Muscle of leg (tissue), 11 donors: Measurements from ENCODE around the gene FBLN2. TPM values are rescaled to one million over a fixed set of nuclear protein-coding genes. Genes with fewer than 3 reads are reported as not detected.

ENCODE experiments used
- DNase-seq: peaks from one replicate; pipeline ENCODE4 v3.0.0; 2013
- H3K27ac ChIP-seq: one replicate; pipeline ENCODE4 v1.5.1; 2013; ENCODE audit warnings: mild to moderate bottlenecking, low read length, control low read depth
- H3K27me3 ChIP-seq: one replicate; pipeline ENCODE4 v1.6.1; 2013; ENCODE audit warnings: low read length; ENCODE audit not compliant: control insufficient read depth, insufficient read depth
- H3K36me3 ChIP-seq: one replicate; pipeline ENCODE4 v1.6.1; 2013; ENCODE audit warnings: low read length; ENCODE audit not compliant: control insufficient read depth, insufficient read depth
- H3K4me1 ChIP-seq: one replicate; pipeline ENCODE4 v1.6.1; 2013; ENCODE audit warnings: low read length; ENCODE audit not compliant: control insufficient read depth, insufficient read depth
- H3K4me3 ChIP-seq: one replicate; pipeline ENCODE4 v1.5.1; 2013; ENCODE audit warnings: low read length, control low read depth
- H3K9me3 ChIP-seq: replicated peaks from 2 replicates; pipeline ENCODE4 v1.6.1; 2013; ENCODE audit warnings: low read depth, low read length; ENCODE audit not compliant: control insufficient read depth
- WGBS: methylation state at CpG from one replicate; pipeline ENCODE4 v1.1.5; 2013; ENCODE audit warnings: missing lambda C conversion rate; ENCODE audit not compliant: insufficient coverage; 5-methylcytosine and 5-hydroxymethylcytosine counted together
- polyA plus RNA-seq, 8 donors: library from polyadenylated mRNA; unstranded; fragments of 120-200 nt; gene quantifications; one replicate each; pipeline versions ENCODE4 v1.2.1 to v1.2.3, GENCODE V29; 2013; ENCODE audit warnings: inconsistent platforms in 1 of 8, low replicate concordance in 1 of 8; ENCODE audit not compliant: insufficient read length in 8 of 8, insufficient read depth in 1 of 8
- total RNA-seq: library from RNA; stranded (reverse); fragments of 120-200 nt; gene quantifications from one replicate; pipeline ENCODE4 v1.2.4, GENCODE V29; 2013

FBLN2 gene
- total and polyA plus RNA-seq, 9 donors: 24.4 to 78.6 (median 61.1) TPM

DNA sequence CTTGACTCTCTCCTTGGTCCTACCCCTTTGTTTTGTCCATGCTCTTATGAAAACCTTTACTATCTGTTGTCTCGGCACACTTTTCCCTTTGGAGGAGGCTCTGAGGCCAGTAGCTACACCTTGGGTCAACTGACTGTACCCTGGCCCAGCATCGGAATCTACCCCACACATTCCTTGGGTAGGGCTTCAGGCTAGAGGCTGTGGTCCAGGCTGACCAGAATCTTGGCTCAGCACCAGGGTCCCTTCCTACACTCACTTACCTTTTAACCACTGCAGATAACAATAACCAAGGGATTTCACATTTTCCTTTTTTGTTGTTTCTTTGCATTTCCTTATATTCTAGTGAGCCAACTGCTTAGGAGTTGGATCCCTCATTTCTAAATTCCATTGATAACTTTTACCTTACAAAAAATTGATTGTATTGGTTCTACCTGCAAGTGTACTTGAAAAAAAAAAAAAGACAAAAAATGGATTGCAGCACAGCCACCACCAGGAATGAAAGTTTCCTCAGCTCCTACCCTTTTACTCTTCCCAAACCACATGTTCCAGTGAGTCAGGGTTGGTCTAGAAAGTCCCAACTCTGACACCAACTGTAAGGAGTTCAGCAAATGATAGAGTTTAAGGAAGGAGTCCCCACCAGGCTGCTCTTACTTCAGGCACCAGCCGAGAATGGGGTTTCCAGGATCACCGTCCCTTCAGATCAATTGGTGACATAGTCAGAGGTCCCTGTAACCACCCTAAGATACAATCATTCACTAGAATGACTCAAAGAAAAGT, 95.6 kb downstream of the FBLN2 start:
- no peaks in the 10 kb centered on the region for H3K36me3 ChIP-seq
- no peak for DNase-seq
- 86% methylated on average over 2 of the region's 4 CpGs for WGBS
- H3K9me3 ChIP-seq: no peaks in the 10 kb centered on the region
- H3K27ac ChIP-seq: no peak overlapping the region
- H3K27me3 ChIP-seq: peaks cover 9% of the 10 kb centered on the region
- H3K4me3 ChIP-seq: no peak overlapping the region
- H3K4me1 ChIP-seq: peaks cover 12% of the 10 kb centered on the region

DNA sequence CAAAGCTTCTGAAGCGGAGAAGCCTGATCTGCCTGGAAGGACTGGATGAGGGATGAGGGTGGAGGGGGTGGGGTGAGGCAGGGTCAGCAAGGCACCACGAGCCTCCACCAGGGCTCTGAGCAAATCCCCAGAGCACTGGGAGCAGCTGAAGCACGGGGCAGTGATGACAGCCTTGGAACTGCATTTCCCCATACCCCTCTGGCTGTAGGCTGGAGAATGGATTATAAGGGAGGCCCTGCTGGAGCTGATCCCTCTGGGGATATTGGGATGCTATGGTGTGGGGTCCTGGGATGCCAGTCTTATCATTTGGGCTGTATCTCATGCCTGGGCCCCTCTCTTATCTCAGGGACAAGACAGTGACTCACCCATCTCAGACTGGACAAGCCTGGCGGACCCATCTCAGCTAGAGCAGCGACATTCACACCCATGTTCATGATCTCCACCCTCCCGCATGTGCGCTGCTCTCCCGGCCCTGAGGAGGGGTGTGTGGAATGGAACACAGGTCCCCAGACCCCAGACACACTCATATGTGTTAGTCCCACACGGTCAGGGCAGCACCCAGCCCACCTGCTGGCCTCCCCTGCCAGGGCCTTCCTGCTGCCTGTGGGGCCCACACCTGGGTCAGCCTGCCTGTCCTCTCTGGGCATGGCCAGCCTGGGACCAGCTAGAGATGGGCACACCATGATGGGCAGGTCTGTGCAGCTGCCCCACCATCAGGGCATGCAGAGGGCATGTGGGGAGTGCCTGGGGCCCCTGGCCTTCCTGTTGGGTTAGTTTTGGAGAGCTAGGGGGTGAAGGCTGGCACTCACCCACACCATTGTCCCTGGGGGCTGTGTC, 97.1 kb downstream of the FBLN2 start:
- Histone ChIP-seq H3K27ac (no peak overlapping the region), H3K36me3 (no peaks in the 10 kb centered on the region), H3K9me3 (no peaks in the 10 kb centered on the region), H3K27me3 (peaks cover 13% of the 10 kb centered on the region), H3K4me3 (no peak overlapping the region), H3K4me1 (peaks cover 15% of the 10 kb centered on the region)
- no peak for DNase-seq
- 75% methylated on average over 4 of the region's 9 CpGs for WGBS

DNA sequence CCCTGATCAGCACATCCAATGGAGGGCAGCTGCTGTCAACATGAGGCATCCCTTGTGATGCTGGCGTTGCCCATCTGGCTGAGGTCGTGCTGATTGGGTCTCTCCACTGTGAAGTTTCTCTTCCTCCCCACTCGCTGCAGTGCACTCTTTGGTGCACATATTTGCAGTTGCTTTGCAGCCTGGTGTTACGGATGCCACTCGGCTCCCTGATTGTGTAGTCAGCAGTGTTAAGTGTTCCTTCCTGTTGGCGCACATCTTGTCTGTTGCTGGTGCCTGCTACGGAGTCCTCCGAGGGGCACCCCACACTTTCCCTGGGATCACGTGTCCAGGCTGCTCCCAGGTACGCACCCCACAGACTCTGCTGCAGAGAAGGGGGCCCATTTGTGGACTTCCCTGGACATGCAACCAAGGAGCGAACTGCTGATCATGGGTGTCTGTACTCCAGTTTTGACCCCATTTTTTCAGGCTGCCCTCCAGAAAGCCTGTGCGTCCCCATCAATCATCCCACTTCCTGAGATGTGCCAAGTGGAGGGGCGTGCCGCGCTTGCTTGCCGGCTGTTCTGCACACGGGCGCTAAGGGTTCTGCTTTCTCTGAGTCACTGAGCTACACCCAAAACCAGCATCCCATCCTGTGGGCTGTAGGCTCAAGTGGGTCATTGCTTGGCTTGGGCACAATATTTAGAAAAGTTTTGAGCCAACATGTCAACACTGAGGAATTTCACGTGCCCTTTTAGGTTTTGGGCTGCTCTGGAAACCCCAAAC, 98.6 kb downstream of the FBLN2 start:
- no peaks in the 10 kb centered on the region for H3K36me3 ChIP-seq
- 58% methylated on average over 11 of the region's 19 CpGs for WGBS
- no peaks in the 10 kb centered on the region for H3K9me3 ChIP-seq
- no peak overlapping the region for H3K4me3 ChIP-seq
- H3K4me1 ChIP-seq: peaks cover 15% of the 10 kb centered on the region
- no peak overlapping the region for H3K27ac ChIP-seq
- DNase-seq: no peak
- H3K27me3 ChIP-seq: peaks cover 19% of the 10 kb centered on the region

DNA sequence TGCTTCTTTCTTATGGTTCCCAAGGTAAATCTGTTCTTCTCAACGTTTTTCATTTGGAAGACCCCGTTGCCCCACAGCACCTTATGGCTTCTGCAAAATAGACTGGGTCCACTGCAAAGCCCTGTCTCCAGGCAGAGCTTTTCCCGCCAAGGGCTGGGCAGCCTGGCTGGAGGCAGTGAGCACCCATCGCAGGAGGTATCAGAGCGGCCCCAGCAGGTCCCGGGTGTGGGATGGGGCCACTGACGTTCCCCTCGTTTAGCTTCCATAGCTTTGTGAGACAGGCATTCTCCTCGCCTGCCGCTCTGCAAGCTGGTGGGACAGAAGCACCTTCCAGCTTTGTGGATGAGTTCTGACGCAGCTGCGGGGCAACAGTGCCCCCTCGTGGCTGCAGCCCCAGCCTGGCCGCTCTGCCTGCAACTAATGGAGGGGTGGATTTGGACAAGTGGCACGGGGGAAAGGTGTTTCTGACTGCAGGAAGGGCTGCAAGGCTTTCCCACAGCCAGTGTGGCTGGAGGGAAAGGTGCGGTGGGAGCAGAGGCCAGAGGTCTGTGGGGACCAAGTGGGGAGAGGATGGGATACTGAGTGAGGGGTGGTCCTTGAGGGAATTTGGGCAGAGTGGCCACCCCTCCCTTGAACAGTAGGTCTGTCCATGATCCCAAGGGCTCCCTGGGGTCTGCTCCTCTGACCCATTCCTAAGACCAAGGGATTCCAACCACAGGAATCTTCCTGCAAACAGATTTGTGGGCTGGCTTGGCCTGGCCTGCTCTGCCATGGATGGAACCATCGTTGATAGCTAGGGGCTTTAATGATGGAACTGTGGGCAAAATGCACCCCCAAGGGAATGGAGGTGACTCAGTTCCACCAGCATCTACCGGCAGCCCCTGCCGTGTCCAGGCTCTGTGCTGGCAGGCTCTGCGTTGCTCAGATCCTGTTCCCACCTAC, 99.4 kb downstream of the FBLN2 start:
- peaks cover 15% of the 10 kb centered on the region for H3K4me1 ChIP-seq
- 9% methylated on average over 15 of the region's 20 CpGs for WGBS
- H3K36me3 ChIP-seq: no peaks in the 10 kb centered on the region
- H3K4me3 ChIP-seq: no peak overlapping the region
- DNase-seq: peak; percentile 88
- no peaks in the 10 kb centered on the region for H3K9me3 ChIP-seq
- no peak overlapping the region for H3K27ac ChIP-seq
- H3K27me3 ChIP-seq: peaks cover 19% of the 10 kb centered on the region

DNA sequence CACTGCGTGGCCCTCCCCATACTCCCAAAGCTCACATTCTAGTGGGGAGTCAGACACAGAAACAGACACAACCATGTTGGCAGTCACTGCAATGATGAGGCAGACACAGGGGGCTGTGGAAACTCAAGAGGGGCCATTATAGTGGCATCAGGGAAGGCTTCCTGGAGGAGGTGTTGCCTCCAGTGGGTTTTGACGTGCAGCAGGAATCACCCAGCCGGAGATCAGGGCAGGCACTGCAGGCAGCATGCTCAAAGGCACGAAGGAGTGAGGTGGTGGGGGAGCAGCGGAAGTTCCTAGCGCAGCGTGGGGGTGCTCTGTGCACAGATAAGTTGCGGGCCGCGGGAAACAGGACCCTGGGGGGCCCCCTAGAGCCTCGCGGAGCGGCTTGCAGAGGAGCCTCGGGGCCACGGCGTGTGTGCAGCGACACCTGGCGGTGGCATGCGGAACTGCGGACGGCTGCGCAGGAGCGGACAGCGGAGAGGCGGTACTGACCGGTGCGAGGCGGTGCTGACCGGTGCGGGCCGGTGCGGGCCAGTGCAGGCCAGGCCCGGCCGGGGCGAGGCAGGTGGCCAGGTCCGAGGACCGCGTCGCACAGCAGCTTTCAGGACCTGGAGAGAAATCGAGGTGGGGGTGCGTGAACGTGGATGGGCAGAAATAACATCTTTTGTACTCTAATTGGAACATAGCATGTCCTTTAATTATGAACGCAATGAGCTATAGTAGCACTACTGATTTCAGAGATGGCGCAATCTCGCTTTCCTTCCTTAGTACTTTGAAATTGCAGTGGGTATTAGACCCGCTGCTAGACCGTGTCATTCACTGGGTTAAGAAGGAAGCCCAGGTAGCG, 101.5 kb downstream of the FBLN2 start:
- no peaks in the 10 kb centered on the region for H3K36me3 ChIP-seq
- no peak overlapping the region for H3K27ac ChIP-seq
- H3K27me3 ChIP-seq: peaks cover 32% of the 10 kb centered on the region
- DNase-seq: peak; percentile 75
- peaks cover 19% of the 10 kb centered on the region for H3K4me1 ChIP-seq
- H3K9me3 ChIP-seq: no peaks in the 10 kb centered on the region
- 16% methylated on average over 47 of the region's 48 CpGs for WGBS
- H3K4me3 ChIP-seq: no peak overlapping the region

DNA sequence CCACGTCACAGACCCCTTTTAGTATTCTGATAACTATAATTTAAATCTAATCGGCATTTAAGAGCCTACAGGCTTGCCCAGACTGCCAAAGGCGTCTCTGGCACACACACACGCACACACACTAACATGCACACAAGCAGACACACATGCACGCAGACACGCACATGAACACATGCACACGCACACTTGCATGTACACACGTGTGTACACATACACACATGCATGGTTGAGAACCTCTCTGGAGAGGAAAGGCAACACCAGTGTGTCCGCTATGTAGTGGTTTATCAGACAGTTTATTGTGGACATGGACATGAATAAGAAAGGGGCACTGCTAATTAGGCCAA, 102.1 kb downstream of the FBLN2 start:
- Histone ChIP-seq H3K36me3 (no peaks in the 10 kb centered on the region), H3K27me3 (peaks cover 38% of the 10 kb centered on the region), H3K9me3 (no peaks in the 10 kb centered on the region), H3K27ac (no peak overlapping the region), H3K4me1 (peaks cover 21% of the 10 kb centered on the region), H3K4me3 (no peak overlapping the region)
- no peak for DNase-seq
- 89% methylated on average over 5 of the region's 9 CpGs for WGBS

DNA sequence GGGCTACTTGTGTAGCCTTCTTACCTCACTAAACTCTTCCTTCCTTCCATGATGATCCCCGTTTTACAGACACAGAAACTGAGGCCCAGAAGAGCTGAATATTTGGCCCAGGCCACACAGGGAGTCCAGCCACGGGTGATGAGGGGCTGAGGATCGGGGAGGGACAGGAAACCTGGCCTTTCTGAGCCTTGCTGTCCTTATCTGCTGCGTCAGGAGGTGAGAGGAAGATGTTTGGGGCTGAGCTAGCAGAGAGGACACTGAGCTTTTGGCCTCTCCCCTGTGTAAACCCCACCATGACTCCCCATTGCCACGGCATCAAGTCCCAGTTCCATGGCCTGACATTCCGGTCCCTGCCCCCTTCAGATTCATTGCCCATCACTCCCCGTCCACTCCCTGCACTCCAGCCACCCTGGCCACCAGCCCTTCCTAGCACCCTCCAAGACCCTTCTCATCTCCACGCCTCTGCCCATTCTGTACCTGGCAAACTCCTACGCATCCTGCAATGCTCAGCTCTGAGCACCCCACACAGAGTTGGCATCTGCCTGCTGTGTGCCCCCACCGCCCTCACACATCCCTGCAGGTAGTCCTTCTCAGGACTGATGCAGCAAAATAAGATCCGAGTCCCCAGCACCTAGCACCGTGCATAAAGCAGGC, 103.0 kb downstream of the FBLN2 start:
- H3K27me3 ChIP-seq: peaks cover 47% of the 10 kb centered on the region
- no peak overlapping the region for H3K4me3 ChIP-seq
- H3K27ac ChIP-seq: no peak overlapping the region
- H3K36me3 ChIP-seq: no peaks in the 10 kb centered on the region
- peaks cover 21% of the 10 kb centered on the region for H3K4me1 ChIP-seq
- no peak for DNase-seq
- H3K9me3 ChIP-seq: no peaks in the 10 kb centered on the region
- 81% methylated on average over 9 of the region's 12 CpGs for WGBS

DNA sequence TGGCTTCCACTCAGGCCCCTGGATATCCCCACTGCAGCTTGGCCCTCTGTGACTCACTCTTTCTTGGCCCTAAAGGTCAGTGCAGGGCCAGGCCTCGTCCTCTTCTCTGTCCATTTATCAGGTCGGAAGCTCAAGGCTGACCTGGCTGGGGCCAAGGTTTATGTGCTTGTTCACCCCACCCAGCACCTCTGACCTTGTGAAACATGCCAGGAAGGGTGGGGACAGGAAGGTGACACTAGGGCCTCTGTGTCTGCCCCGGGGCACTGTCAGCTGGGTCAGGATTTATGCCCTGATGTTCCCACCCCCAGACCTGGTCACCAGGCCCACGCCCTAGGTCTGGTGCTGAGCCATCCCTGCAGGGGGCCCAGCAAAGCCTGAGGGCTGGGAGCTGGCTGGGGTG, 103.8 kb downstream of the FBLN2 start:
- Histone ChIP-seq H3K9me3 (no peaks in the 10 kb centered on the region), H3K4me1 (peaks cover 16% of the 10 kb centered on the region), H3K36me3 (no peaks in the 10 kb centered on the region), H3K27ac (no peak overlapping the region), H3K27me3 (peaks cover 46% of the 10 kb centered on the region), H3K4me3 (no peak overlapping the region)
- DNase-seq: no peak
- 66% methylated on average over 3 of the region's 4 CpGs for WGBS
